SK-N-SH (cell line): ENCODE measurements around the gene MLLT3. TPM values are rescaled to one million over a fixed set of nuclear protein-coding genes. Genes with fewer than 3 reads are reported as not detected.

Experiments
- CTCF ChIA-PET: fragments of 300-600, 350-600 bp; formaldehyde crosslinking; extraction: SDS; loops from one replicate; lab custom pipeline; 2021; lab: Yijun Ruan, JAX
- POLR2A ChIA-PET: fragments of 350-600 bp; sonication (Branson Sonifier 250); formaldehyde crosslinking; extraction: SDS; loops from one replicate; lab custom pipeline; 2020; ENCODE audit warnings: antibody characterized with exemption, inconsistent platforms; lab: Yijun Ruan, JAX
- DNase-seq: peaks from one replicate; pipeline ENCODE4 v3.0.0; 2012
- H2AFZ ChIP-seq: fragments of 200-600 bp; sonication (generic); 2 replicates; pipeline ENCODE4 v1.8.1; 2016; ENCODE audit warnings: antibody characterized with exemption, mild to moderate bottlenecking, low read depth
- H3F3A ChIP-seq: fragments of 200-600 bp; sonication (generic); replicated peaks from 2 replicates; pipeline ENCODE3; 2016; ENCODE audit warnings: antibody characterized with exemption, mild to moderate bottlenecking; ENCODE audit not compliant: insufficient read depth
- H3K27ac ChIP-seq, 2 experiments: fragments of 200-500 bp in 1 of 2; fragments of 200-600 bp in 1 of 2; sonication (Bioruptor generic) in 1 of 2; sonication (generic), shearing (Covaris generic) in 1 of 2; 2 replicates each; pipeline versions ENCODE4 v1.5.1 to v1.6.1; 2014 to 2016; ENCODE audit warnings: low read depth in 2 of 2, inconsistent platforms in 1 of 2, low read length in 1 of 2, mild to moderate bottlenecking in 1 of 2, mixed read lengths in 1 of 2
- H3K27me3 ChIP-seq: fragments of 200-600 bp; sonication (generic), shearing (Covaris generic); 2 replicates; pipeline ENCODE4 v1.6.1; 2016; ENCODE audit warnings: mixed run types; ENCODE audit not compliant: insufficient read depth
- H3K36me3 ChIP-seq, 2 experiments: fragments of 200-500 bp in 1 of 2; fragments of 200-600 bp in 1 of 2; sonication (Bioruptor generic) in 1 of 2; sonication (generic) in 1 of 2; replicated peaks in 1 of 2; 2 replicates each; pipeline versions ENCODE3 to v1.5.1; 2014 to 2016; ENCODE audit warnings: low read length in 1 of 2, mild to moderate bottlenecking in 1 of 2; ENCODE audit not compliant: insufficient read depth in 2 of 2, control insufficient read depth in 1 of 2
- H3K4me1 ChIP-seq, 2 experiments: fragments of 200-500 bp in 1 of 2; fragments of 200-600 bp in 1 of 2; sonication (Bioruptor generic) in 1 of 2; sonication (generic), shearing (Covaris generic) in 1 of 2; 2 replicates each; pipeline versions ENCODE4 v1.5.1 to v1.6.1; 2014 to 2016; ENCODE audit warnings: low read depth in 1 of 2, low read length in 1 of 2, mixed run types in 1 of 2; ENCODE audit not compliant: insufficient read depth in 2 of 2, control insufficient read depth in 1 of 2
- H3K4me2 ChIP-seq: fragments of 200-600 bp; sonication (generic), shearing (Covaris generic); 2 replicates; pipeline ENCODE4 v1.6.1; 2017; ENCODE audit warnings: mixed run types
- H3K4me3 ChIP-seq, 2 experiments: fragments of 200-500 bp in 1 of 2; fragments of 200-600 bp in 1 of 2; sonication (Bioruptor generic) in 1 of 2; sonication (generic), shearing (Covaris generic) in 1 of 2; 2 replicates each; pipeline versions ENCODE4 v1.5.1 to v1.8.1; 2014 to 2016; ENCODE audit warnings: low read depth in 2 of 2, inconsistent platforms in 1 of 2, low read length in 1 of 2, mild to moderate bottlenecking in 1 of 2, mixed read lengths in 1 of 2, moderate library complexity in 1 of 2
- H3K79me2 ChIP-seq: fragments of 200-600 bp; sonication (generic); 2 replicates; pipeline ENCODE4 v1.8.1; 2017; ENCODE audit warnings: mild to moderate bottlenecking; ENCODE audit not compliant: insufficient read depth
- H3K9ac ChIP-seq: fragments of 200-600 bp; sonication (generic); 2 replicates; pipeline ENCODE4 v1.6.1; 2017; ENCODE audit warnings: mixed run types
- H3K9me2 ChIP-seq: fragments of 200-600 bp; sonication (generic); 2 replicates; pipeline ENCODE4 v1.6.1; 2017; ENCODE audit warnings: mixed run types
- H3K9me3 ChIP-seq: fragments of 200-600 bp; sonication (generic); 2 replicates; pipeline ENCODE4 v1.6.1; 2017; ENCODE audit warnings: mixed run types, mild to moderate bottlenecking, moderate library complexity
- H4K20me1 ChIP-seq: fragments of 200-600 bp; sonication (generic); 2 replicates; pipeline ENCODE4 v1.6.1; 2017; ENCODE audit warnings: mild to moderate bottlenecking, mixed run types; ENCODE audit not compliant: insufficient read depth
- EP300 ChIP-seq, 2 experiments: IDR thresholded peaks; 2 replicates each; pipeline versions ENCODE4 v1.4.0 to v1.6.1; 2012; ENCODE audit warnings: borderline replicate concordance in 1 of 2, low read depth in 1 of 2, low read length in 1 of 2
- FOSL2 ChIP-seq: IDR thresholded peaks from 2 replicates; pipeline ENCODE4 v1.4.0; 2012; ENCODE audit warnings: low read depth, mild to moderate bottlenecking, moderate library complexity, borderline replicate concordance
- GABPA ChIP-seq: IDR thresholded peaks from 2 replicates; pipeline ENCODE4 v1.4.0; 2012; ENCODE audit warnings: low read depth, mild to moderate bottlenecking
- MEF2A ChIP-seq: IDR thresholded peaks from 2 replicates; pipeline ENCODE4 v1.4.0; 2012; ENCODE audit warnings: low read depth, borderline replicate concordance
- RFX5 ChIP-seq: IDR thresholded peaks from 2 replicates; pipeline ENCODE4 v1.6.1; 2012; ENCODE audit warnings: mild to moderate bottlenecking, improper control_type of control experiment, low read length
- TEAD4 ChIP-seq: IDR thresholded peaks from 2 replicates; pipeline ENCODE4 v1.4.0; 2012; ENCODE audit warnings: mild to moderate bottlenecking, borderline replicate concordance; ENCODE audit not compliant: insufficient read depth
- WGBS: methylation state at CpG from one replicate; pipeline ENCODE4 v1.1.6; 2017; ENCODE audit warnings: low lambda C conversion rate; 5-methylcytosine and 5-hydroxymethylcytosine counted together
- polyA plus RNA-seq, 3 experiments: library from polyadenylated mRNA; depleted of rRNA; stranded (reverse); fragments of >200 nt; gene quantifications; 2 replicates each; pipeline ENCODE4 v1.2.3, GENCODE V29; 2012
- TF ChIP-seq, protein P1 (sequence below): fragments of 200-600 bp; sonication (generic); IDR thresholded peaks from 2 replicates; pipeline ENCODE4 v1.6.1; 2017; ENCODE audit warnings: antibody characterized with exemption, mild to moderate bottlenecking, moderate library complexity

MLLT3 gene
- polyA plus RNA-seq, 1 of the 3 experiments (the other 2 are of a cell fraction), result 3.9 TPM

DNA sequence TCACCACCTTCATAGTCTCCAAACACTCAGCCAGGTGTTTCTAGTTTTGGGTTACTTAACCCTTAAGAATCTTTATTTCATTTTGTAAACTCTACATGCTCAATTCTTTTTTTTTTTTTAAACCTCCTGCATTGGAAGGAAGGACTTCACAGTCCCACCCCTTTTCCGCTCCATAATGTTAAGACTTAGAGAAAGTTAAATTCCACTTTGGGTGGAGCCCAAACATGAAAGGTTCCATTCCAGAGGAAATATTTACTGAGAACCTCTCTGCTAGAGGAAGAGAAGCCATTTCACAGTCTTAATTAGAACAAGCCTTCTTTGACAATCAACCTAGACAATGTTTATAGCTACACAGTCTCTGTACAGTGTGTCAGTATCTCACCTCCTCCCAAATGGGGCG is 312.3 kb downstream of the MLLT3 start:
- ChIA-PET POLR2A (no interaction called here), CTCF (no interaction called here)
- Histone ChIP-seq H2AFZ (no peak overlapping the region), H3F3A (peaks cover 3% of the 10 kb centered on the region), H3K4me3 (no peak overlapping the region), H3K36me3 (no peaks in the 10 kb centered on the region), H3K4me1 (no peaks in the 10 kb centered on the region), H3K27ac (no peak overlapping the region), H3K4me2 (no peak overlapping the region), H3K9me2 (no peaks in the 10 kb centered on the region), H3K9ac (no peak overlapping the region), H3K27me3 (no peaks in the 10 kb centered on the region), H3K9me3 (no peaks in the 10 kb centered on the region), H4K20me1 (no peaks in the 10 kb centered on the region), H3K79me2 (no peaks in the 10 kb centered on the region)
- no peak for DNase-seq
- WGBS, result 69% methylated on average over 2 of the region's 2 CpGs
- TF ChIP-seq, protein P1, sequence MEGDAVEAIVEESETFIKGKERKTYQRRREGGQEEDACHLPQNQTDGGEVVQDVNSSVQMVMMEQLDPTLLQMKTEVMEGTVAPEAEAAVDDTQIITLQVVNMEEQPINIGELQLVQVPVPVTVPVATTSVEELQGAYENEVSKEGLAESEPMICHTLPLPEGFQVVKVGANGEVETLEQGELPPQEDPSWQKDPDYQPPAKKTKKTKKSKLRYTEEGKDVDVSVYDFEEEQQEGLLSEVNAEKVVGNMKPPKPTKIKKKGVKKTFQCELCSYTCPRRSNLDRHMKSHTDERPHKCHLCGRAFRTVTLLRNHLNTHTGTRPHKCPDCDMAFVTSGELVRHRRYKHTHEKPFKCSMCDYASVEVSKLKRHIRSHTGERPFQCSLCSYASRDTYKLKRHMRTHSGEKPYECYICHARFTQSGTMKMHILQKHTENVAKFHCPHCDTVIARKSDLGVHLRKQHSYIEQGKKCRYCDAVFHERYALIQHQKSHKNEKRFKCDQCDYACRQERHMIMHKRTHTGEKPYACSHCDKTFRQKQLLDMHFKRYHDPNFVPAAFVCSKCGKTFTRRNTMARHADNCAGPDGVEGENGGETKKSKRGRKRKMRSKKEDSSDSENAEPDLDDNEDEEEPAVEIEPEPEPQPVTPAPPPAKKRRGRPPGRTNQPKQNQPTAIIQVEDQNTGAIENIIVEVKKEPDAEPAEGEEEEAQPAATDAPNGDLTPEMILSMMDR, result no peak
- TF ChIP-seq RFX5 (no peak), EP300 (IDR thresholded peaks at IDR 0.05; ENCODE audit: borderline replicate concordance in 1 of 2, low read depth in 1 of 2, low read length in 1 of 2) (no peak), FOSL2 (no peak)

DNA sequence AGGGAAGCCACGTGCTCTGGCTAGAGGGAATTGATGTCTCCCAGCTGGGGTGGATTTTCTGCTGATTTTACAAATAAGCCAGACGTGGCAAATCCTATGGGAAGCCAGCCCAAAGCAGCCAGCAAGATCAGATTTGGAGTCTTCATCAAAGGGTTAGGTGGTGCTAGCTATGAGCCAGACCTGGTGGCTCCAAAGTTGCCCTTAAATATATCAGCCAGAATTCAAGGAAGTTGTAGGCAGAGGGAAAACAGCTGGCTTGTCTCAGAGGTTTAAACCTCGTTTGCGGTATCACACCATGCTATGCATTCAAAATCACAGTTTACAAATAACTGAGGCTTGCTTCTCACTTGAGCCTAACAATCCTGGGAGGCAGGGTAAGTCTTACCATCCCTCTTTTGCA is 313.2 kb downstream of the MLLT3 start:
- no peaks in the 10 kb centered on the region for H3K9me2 ChIP-seq
- H3K4me1 ChIP-seq, result no peaks in the 10 kb centered on the region
- H3K27ac ChIP-seq, result no peak overlapping the region
- no peak overlapping the region for H3K4me3 ChIP-seq
- H3K4me2 ChIP-seq, result no peak overlapping the region
- no peak overlapping the region for H2AFZ ChIP-seq
- no peaks in the 10 kb centered on the region for H3F3A ChIP-seq
- CTCF ChIA-PET, result interaction anchor here (0.8 kb wide), 1 partner anchor 46 kb away, joined by 3 read pairs; no protein-coding TSS in a partner anchor
- no peaks in the 10 kb centered on the region for H3K9me3 ChIP-seq
- no peaks in the 10 kb centered on the region for H3K27me3 ChIP-seq
- no peak for TF ChIP-seq TEAD4
- no peak for TF ChIP-seq MEF2A
- POLR2A ChIA-PET, result no interaction called here
- no peaks in the 10 kb centered on the region for H3K79me2 ChIP-seq
- WGBS, result 58% methylated on average over 4 of the region's 4 CpGs
- no peaks in the 10 kb centered on the region for H3K36me3 ChIP-seq
- no peak for DNase-seq
- no peak overlapping the region for H3K9ac ChIP-seq
- no peaks in the 10 kb centered on the region for H4K20me1 ChIP-seq

DNA sequence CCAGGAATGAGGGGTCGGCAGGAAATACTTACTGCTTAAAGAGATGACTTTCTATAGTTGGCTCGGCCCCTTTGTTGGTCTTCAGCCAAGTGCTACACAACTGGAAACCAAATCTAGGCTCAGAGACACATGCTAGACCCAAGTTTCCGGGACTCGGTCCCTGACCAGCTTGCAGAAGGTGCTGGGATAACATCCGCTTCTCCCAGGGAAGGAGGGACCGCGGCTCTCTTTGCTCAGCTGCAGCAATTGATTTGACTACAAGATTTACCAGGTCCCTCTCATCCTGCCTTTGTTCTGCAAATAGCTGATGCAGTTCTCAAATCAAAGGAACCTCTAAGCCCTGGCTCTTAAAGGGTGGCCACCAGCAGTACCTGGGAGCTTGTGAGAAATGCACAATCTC is 314.7 kb downstream of the MLLT3 start:
- no peak overlapping the region for H3K4me2 ChIP-seq
- TF ChIP-seq GABPA, result no peak
- TF ChIP-seq, all 33 proteins: peak for 0
- H3K27ac ChIP-seq, result no peak overlapping the region
- no peak overlapping the region for H2AFZ ChIP-seq
- no peaks in the 10 kb centered on the region for H3K9me2 ChIP-seq
- no peaks in the 10 kb centered on the region for H3K9me3 ChIP-seq
- no peak overlapping the region for H3K4me3 ChIP-seq
- no peak for DNase-seq
- H3K36me3 ChIP-seq, result no peaks in the 10 kb centered on the region
- no peaks in the 10 kb centered on the region for H3F3A ChIP-seq
- no peaks in the 10 kb centered on the region; a peak in 1 of 4 replicates for H3K4me1 ChIP-seq
- H4K20me1 ChIP-seq, result no peaks in the 10 kb centered on the region
- ChIA-PET CTCF (no interaction called here), POLR2A (no interaction called here)
- H3K27me3 ChIP-seq, result no peaks in the 10 kb centered on the region
- no peak overlapping the region for H3K9ac ChIP-seq
- WGBS, result 67% methylated on average over 7 of the region's 7 CpGs
- H3K79me2 ChIP-seq, result no peaks in the 10 kb centered on the region
